Ishikawa (cell line): Measurements from ENCODE around the gene TNFRSF6B.

Experiments used
- EGR1 ChIP-seq: IDR thresholded peaks from 2 replicates; pipeline ENCODE4 v1.6.1; 2012
- EP300 ChIP-seq: IDR thresholded peaks from 2 replicates; pipeline ENCODE4 v1.6.1; 2012; ENCODE audit warnings: borderline replicate concordance
- NFIC ChIP-seq: IDR thresholded peaks from 2 replicates; pipeline ENCODE4 v1.6.1; 2012
- RAD21 ChIP-seq: IDR thresholded peaks from 2 replicates; pipeline ENCODE4 v1.6.1; 2012; ENCODE audit warnings: low read depth
- TEAD4 ChIP-seq: IDR thresholded peaks from 2 replicates; pipeline ENCODE4 v1.6.1; 2012
- YY1 ChIP-seq: IDR thresholded peaks from 2 replicates; pipeline ENCODE4 v1.6.1; 2012; ENCODE audit warnings: low read depth
- ZBTB7A ChIP-seq: IDR thresholded peaks from 2 replicates; pipeline ENCODE4 v1.6.1; 2012; ENCODE audit warnings: low read depth
- TF ChIP-seq, protein P1 (sequence below): IDR thresholded peaks from 2 replicates; pipeline ENCODE4 v1.6.1; 2012

GRCh38 chr20:63741676-63742380 is 45.4 kb downstream of the TNFRSF6B start:
- TF ChIP-seq, protein P1, sequence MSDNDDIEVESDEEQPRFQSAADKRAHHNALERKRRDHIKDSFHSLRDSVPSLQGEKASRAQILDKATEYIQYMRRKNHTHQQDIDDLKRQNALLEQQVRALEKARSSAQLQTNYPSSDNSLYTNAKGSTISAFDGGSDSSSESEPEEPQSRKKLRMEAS = no peak
- TF ChIP-seq EP300 = no peak
- no peak for TF ChIP-seq TEAD4
- no peak for TF ChIP-seq NFIC
- TF ChIP-seq EGR1 = no peak
- no peak for TF ChIP-seq ZBTB7A
- TF ChIP-seq RAD21 = no peak
- no peak for TF ChIP-seq YY1
